ENCODE data around the gene LRRC8D.

The LRRC8D gene

DNA sequence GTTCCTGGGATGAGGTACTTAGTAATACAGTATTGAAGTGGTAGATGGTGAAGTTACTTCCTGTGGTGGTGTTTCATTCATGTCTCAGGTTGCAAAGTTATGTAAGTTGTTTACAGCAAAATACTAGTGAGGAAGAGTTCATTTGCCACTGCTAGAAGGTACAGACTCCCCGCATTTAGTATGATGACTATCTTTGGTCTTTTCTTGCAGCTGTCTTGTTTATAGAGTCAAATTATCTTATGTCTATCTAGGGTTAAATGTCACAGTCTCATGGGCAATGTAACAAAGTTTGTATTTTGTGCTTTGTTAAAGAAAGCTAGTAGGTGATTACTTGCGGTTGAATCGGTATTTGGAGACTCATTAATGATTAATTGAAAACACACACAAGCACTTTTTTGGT lies 50.2 kb downstream of the LRRC8D start:
- no peak for DNase-seq (ENCODE audit: low spot score)

DNA sequence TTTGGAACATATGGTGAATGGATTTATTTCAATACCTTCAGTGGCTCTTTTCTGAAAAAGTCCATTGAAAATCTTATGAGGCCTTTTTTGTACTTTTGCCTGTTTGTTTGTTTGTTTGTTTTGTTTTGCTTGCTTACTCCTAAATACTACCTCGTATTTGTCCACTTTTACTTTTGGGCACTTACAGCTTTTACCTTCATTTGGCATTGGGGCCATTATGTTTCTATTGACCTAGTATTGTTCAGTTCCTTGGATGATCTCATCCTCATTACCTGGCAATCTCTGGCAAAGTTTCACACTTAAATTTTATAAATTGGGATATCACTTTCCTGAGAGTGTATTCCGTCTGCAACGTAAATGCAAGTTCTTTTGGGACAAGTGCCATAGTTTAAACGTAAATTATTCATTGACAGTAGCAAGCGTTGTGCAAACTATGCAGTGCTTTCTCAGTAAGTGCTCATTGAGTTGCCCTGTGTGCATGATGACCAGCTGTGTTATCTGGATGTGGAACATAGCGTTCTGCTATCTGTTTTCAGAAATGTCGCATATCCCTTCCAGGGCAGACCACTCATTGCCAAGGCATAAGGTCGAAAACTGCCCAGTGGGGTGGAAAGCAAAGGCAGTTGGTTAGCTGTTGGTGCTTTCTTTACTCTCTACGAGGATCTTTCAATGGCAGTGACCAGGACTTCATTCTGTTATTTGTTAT lies 51.1 kb downstream of the LRRC8D start:
- DNase-seq (ENCODE audit: low spot score), result peak; percentile 40

GRCh38 chr1:89872567-89872966 lies 51.7 kb downstream of the LRRC8D start:
- DNase-seq (ENCODE audit: low spot score), result no peak

DNA sequence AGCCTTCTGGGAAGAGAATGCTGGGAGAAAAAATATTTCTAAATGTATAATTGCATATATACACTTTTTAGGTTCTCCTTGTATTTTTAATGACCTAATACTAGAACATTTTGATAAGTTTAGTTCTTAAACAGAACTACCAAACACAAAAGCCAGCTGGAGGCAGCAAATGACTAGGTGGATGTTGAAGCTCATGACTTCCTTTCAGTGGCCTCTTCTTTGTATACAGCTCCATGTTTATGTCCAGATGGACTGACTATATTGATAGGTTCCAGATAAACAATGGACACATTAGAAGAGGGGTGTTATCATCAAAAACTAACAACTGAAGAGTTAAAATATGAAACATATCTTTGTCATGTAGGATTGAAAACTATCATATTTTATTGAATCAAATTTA lies 52.5 kb downstream of the LRRC8D start:
- DNase-seq (ENCODE audit: low spot score), result no peak

DNA sequence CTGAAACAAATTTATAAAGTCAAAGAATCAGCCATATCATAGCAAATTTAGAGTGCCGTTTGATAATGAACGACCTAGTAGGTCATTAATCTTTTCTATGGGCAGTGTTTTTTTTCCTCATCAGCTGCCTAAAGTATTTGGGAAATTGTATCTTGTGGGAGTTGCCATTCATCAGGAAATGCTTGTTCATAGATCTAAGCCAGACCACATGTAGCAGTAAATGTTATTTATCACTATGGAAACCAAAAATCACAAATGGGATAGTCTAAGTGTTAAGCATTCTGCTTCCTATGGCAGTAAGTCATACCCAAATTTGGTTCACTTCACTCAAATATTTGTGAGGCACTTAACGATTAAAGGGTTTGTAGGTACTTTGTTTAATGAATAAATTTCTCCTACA lies 52.9 kb downstream of the LRRC8D start:
- DNase-seq (ENCODE audit: low spot score), result no peak

DNA sequence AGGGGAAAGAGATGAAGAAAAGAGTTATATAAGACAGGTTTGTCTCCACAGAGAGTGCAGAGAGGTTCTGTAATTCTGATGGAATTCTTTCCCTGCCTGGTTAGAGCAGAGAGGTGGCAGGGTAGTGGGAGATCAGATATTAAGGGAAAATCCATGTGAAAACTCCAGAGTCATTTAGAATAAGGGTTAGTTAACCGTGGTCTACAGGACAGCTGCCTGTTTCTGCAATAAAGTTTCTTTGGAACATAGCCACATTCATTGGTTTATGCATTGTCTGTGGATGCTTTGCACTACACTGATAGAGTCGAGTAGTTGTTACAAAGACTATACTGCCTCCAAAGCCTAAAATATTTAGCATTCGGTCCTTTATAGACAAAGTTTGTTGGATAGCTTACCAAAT lies 55.6 kb downstream of the LRRC8D start:
- no peak for DNase-seq (ENCODE audit: low spot score)

DNA sequence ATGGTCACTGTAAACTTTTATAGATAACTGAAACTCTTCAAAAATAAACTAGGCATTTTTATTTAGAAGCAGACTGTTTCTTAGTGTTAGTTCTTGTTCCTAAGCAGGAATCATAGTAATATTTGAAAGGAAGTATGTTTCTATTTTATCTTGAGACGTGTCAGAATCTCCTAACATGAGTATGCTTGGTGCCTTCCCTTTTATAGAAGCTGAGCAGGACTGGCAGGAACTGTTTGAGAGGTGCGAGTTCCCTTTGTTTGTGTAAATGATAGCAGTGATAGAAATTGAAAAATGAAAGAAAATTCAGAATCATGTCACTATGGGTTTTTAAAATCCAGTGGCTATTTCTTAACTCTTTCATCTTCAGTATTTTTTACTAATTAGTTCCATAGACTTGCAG lies 56.9 kb downstream of the LRRC8D start:
- DNase-seq (ENCODE audit: low spot score), result no peak

- no peak for DNase-seq (ENCODE audit: low spot score)
Observed at GRCh38 chr1:89878256-89878655, 57.4 kb downstream of the LRRC8D start.

GRCh38 chr1:89880679-89881078 lies 59.8 kb downstream of the LRRC8D start:
- DNase-seq (ENCODE audit: low spot score), result no peak

DNA sequence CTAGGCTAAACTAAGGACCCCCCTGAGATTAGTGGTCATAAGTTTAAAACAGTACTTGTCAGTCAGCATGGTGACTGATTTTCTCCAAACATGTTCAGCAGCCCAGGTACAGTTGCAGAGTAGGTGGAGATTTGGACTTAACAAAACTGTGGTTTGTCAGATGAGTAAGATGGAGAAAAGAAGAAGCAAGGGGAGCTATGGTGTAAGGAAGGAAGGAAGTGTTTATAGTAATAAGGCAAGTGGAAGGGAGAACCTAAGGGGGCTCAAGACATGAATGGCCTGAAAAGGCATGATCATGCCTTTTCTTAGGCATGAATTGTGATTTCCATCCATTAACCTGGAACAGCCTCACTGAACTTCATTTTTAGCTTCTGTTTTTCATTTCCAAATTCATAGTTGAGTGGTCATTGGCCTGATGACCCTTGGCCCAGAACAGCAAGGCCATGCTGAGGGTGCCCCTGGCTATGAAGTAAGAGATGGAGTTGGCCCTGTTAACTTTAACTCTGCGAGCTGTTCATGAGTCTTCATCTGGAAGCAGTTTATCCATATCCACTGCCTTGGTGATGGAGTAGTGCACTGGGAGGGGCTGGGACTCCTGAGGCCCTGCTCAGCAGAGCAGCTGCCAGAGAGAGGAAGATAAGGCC lies 60.7 kb downstream of the LRRC8D start:
- no peak for DNase-seq (ENCODE audit: low spot score)

DNA sequence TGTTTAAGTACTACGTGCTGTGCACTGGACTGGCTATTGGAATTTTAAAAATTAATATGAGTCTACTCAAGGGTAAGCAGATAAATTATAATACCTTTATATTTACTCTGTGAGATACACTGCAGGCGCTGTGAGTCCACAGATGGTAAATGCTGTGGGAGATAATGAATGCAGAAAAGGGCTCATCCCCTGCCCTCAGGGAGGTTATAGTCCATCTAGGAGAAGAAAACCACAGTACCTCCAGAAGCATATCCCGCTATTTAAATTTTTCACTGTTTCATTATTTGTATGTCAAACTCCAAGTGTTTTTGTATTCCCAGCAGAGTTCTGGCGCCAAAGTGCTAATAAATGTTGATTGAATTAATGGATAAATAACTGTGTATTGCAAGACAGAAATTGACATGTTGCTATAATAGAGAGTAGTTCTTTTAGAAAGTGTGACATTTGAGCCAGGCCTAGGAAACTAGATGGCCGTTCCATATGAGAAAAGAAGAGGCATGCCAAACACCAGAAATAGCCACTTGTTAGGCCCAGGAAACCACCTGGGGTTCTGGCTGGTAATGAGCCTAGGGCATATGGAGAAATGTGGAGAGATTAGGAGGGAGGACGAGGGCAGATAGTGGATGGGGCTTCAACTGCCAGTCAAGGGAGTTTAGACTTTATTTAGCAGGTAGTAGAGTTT lies 61.7 kb downstream of the LRRC8D start:
- DNase-seq (ENCODE audit: low spot score), result no peak

GRCh38 chr1:89883030-89883379 lies 62.2 kb downstream of the LRRC8D start:
- DNase-seq (ENCODE audit: low spot score), result no peak

DNA sequence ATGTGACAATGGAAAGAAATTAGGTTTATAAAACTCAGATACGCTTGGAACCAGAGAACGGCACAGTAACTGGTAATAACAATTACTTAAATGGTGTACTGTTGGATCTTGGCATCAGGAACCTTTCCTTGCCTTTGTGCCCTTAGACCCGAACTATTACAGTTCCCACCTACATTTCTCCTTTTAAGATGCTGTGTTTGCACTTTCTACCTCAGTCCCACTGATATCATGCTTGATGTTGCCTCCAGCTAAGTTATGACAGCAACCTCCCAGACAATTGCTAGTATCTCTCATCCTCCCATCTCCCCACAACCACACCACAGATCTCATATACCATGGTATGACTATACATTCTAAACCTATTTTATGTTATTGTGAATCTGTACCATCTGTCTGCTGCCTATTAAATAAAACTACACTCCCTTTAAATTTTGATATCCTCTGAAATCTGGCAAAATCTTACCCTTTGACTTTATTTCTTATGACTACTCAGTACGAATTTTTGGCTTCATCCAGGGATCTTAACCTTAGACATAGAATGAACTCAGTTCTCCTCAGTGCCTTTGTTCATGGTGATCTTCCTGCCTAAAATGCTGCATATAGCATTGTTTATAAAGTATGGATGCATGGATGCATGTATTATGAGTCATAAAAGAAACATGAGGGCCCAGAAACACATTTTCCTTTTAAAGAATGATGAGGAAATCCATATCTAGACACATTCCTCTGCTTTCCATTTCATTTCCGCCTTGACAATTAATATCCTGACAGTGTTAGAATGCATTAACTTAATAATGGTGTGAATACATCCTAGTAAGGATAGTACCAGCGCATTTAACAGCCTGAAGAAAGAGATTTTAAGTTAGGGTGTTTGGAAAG lies 64.1 kb downstream of the LRRC8D start:
- DNase-seq (ENCODE audit: low spot score), result no peak

DNA sequence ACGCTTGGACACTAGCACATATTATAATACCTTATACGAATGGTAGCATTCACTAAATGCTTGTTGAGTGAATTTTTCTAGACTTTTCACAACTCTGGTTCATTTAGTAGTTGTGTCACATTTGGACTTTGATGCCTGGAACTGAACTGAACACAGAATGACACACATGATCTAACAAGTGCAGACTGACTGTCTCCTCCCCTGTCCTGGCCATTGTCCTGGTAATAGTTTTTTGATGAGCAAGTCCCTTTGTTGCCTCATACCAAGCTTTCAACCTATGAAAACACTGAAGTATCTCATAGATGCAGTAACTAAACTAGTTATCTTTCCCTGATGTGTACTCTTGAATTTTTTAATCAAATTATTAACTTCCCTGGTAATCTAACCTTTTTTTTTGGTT lies 66.4 kb downstream of the LRRC8D start:
- DNase-seq (ENCODE audit: low spot score), result no peak

DNA sequence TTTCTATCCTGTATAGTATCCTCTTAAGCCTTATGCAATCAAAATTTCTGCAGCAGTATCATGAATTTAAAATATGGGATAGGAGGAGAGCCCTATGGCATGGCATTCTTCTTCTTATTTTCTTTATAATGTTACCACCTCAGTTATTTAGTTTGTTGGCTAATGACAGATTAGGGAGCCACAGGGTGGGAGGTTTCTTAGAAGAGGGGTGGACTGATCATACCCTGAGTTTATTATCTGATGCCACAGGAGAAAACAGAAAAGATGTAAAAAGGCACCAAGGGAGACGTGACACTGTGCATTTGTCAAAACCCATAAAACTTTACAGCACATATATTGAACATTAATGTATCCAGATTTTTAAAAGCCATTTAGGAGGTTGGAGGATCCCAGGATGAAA lies 66.9 kb downstream of the LRRC8D start:
- no peak for DNase-seq (ENCODE audit: low spot score)

- no peak for DNase-seq (ENCODE audit: low spot score)
Observed at GRCh38 chr1:89888480-89889322, 67.9 kb downstream of the LRRC8D start.

- DNase-seq (ENCODE audit: low spot score), result no peak
Observed at GRCh38 chr1:89889323-89889615, 68.4 kb downstream of the LRRC8D start.

- no peak for DNase-seq (ENCODE audit: low spot score)
Observed at GRCh38 chr1:89890085-89890752, 69.4 kb downstream of the LRRC8D start.

GRCh38 chr1:89892816-89893215 lies 72.0 kb downstream of the LRRC8D start:
- no peak for DNase-seq (ENCODE audit: low spot score)

GRCh38 chr1:89894210-89895201 lies 73.7 kb downstream of the LRRC8D start:
- no peak for DNase-seq (ENCODE audit: low spot score)

Data from Ammon's horn (tissue), 1 donor.